ENCODE data around the gene CTNNA2. TPM values are rescaled to one million over a fixed set of nuclear protein-coding genes. Genes with fewer than 3 reads are reported as not detected.

CTNNA2 gene
- polyA plus RNA-seq, 1 experiment, result not detected

- peak; percentile 26 for DNase-seq (ENCODE audit: low read depth, low spot score)
- no peak for TF ChIP-seq CTCF (IDR thresholded peaks at IDR 0.05; ENCODE audit: low read depth, low read length)
- CTCF ChIA-PET, result interaction anchor here (0.7 to 7.7 kb wide), 7 partner anchors 16 to 560 kb away, joined by 3 to 182 read pairs (median 4); no protein-coding TSS in a partner anchor
- no peak overlapping the region for H3K4me3 ChIP-seq (ENCODE audit: low read depth, low read length)
- POLR2A ChIA-PET, result interaction anchor here (0.7 kb wide), 1 partner anchor 783 kb away, joined by 8 read pairs; no protein-coding TSS in a partner anchor
- H3K9me3 ChIP-seq (ENCODE audit: control insufficient read depth, insufficient read depth, low read length), result no peaks in the 10 kb centered on the region
- H3K27me3 ChIP-seq (ENCODE audit: control insufficient read depth, insufficient read depth, low read length), result peaks cover 2% of the 10 kb centered on the region
- peak overlapping the region; percentile 3 for H3K27ac ChIP-seq (ENCODE audit: low read depth, low read length)
These were observed 983.9 kb downstream of the CTNNA2 start for GRCh38 chr2:80496775-80497174.

- peak; percentile 82 for TF ChIP-seq CTCF (IDR thresholded peaks at IDR 0.05; ENCODE audit: low read depth, low read length)
- DNase-seq (ENCODE audit: low read depth, low spot score), result peak; percentile 29
- H3K27me3 ChIP-seq (ENCODE audit: control insufficient read depth, insufficient read depth, low read length), result peaks cover 2% of the 10 kb centered on the region
- POLR2A ChIA-PET, result no interaction called here
- H3K27ac ChIP-seq (ENCODE audit: low read depth, low read length), result no peak overlapping the region
- CTCF ChIA-PET, result interaction anchor here (0.6 to 7.7 kb wide), 39 partner anchors 9 to 565 kb away, joined by 3 to 182 read pairs (median 4); no protein-coding TSS in a partner anchor
- H3K4me3 ChIP-seq (ENCODE audit: low read depth, low read length), result no peak overlapping the region
- H3K9me3 ChIP-seq (ENCODE audit: control insufficient read depth, insufficient read depth, low read length), result no peaks in the 10 kb centered on the region
These were observed 986.2 kb downstream of the CTNNA2 start for GRCh38 chr2:80499095-80499494.

- ChIA-PET CTCF (interaction anchor here (2.0 to 7.7 kb wide), 3 partner anchors 177 to 429 kb away, joined by 8 to 182 read pairs (median 63); no protein-coding TSS in a partner anchor), POLR2A (no interaction called here)
- no peak for DNase-seq (ENCODE audit: low read depth, low spot score)
- H3K4me3 ChIP-seq (ENCODE audit: low read depth, low read length), result no peak overlapping the region
- H3K9me3 ChIP-seq (ENCODE audit: control insufficient read depth, insufficient read depth, low read length), result no peaks in the 10 kb centered on the region
- H3K27ac ChIP-seq (ENCODE audit: low read depth, low read length), result no peak overlapping the region
- H3K27me3 ChIP-seq (ENCODE audit: control insufficient read depth, insufficient read depth, low read length), result peaks cover 2% of the 10 kb centered on the region
- TF ChIP-seq CTCF (IDR thresholded peaks at IDR 0.05; ENCODE audit: low read depth, low read length), result no peak
These were observed 989.2 kb downstream of the CTNNA2 start for GRCh38 chr2:80501874-80502624.

GRCh38 chr2:80506563-80506962, 993.7 kb downstream of the CTNNA2 start:
- H3K27ac ChIP-seq (ENCODE audit: low read depth, low read length), result no peak overlapping the region
- no peak overlapping the region for H3K4me3 ChIP-seq (ENCODE audit: low read depth, low read length)
- H3K9me3 ChIP-seq (ENCODE audit: control insufficient read depth, insufficient read depth, low read length), result no peaks in the 10 kb centered on the region
- no peak for TF ChIP-seq CTCF (IDR thresholded peaks at IDR 0.05; ENCODE audit: low read depth, low read length)
- DNase-seq (ENCODE audit: low read depth, low spot score), result no peak
- CTCF ChIA-PET, result no interaction called here
- POLR2A ChIA-PET, result no interaction called here
- H3K27me3 ChIP-seq (ENCODE audit: control insufficient read depth, insufficient read depth, low read length), result peaks cover 2% of the 10 kb centered on the region

- POLR2A ChIA-PET, result no interaction called here
- Histone ChIP-seq H3K27me3 (ENCODE audit: control insufficient read depth, insufficient read depth, low read length) (no peaks in the 10 kb centered on the region), H3K9me3 (ENCODE audit: control insufficient read depth, insufficient read depth, low read length) (no peaks in the 10 kb centered on the region), H3K27ac (ENCODE audit: low read depth, low read length) (no peak overlapping the region), H3K4me3 (ENCODE audit: low read depth, low read length) (no peak overlapping the region)
- no peak for TF ChIP-seq CTCF (IDR thresholded peaks at IDR 0.05; ENCODE audit: low read depth, low read length)
- DNase-seq (ENCODE audit: low read depth, low spot score), result no peak
- CTCF ChIA-PET, result no interaction called here
These were observed 997.9 kb downstream of the CTNNA2 start for GRCh38 chr2:80510716-80511115.
